Urothelium cell line (cell line): ENCODE results near the gene MAPT.
"Not testable (repeated sequence)": the region's sequence is repeated elsewhere in the genome, so short reads cannot be mapped to it uniquely, and the experiment has no call there.

Experiments
- DNase-seq: peaks from one replicate; pipeline ENCODE4 v3.0.0; 2011; ENCODE audit warnings: low spot score, mixed read lengths
- FAIRE-seq: peaks from 2 replicates; lab custom pipeline; 2011; peaks lifted over from hg19 to GRCh38; lab: Jason Lieb, UNC

Gene MAPT

GRCh38 chr17:45896803-45897693 is 2.7 kb downstream of the MAPT start:
- FAIRE-seq: no peak
- DNase-seq: no peak

- FAIRE-seq (no peak), DNase-seq (no peak)
These were observed 5.8 kb downstream of the MAPT start for GRCh38 chr17:45900136-45900535.

- FAIRE-seq (no peak), DNase-seq (no peak)
These were observed 6.5 kb downstream of the MAPT start for GRCh38 chr17:45900723-45901415.

- DNase-seq (no peak), FAIRE-seq (no peak)
These were observed 8.6 kb downstream of the MAPT start for GRCh38 chr17:45902892-45903346.

GRCh38 chr17:45904866-45905265 is 10.5 kb downstream of the MAPT start:
- FAIRE-seq: no peak
- no peak for DNase-seq

- DNase-seq (no peak), FAIRE-seq (no peak)
These were observed 11.5 kb downstream of the MAPT start for GRCh38 chr17:45905814-45906213.

- DNase-seq (no peak), FAIRE-seq (no peak)
These were observed 11.9 kb downstream of the MAPT start for GRCh38 chr17:45906237-45906636.

- FAIRE-seq (no peak), DNase-seq (no peak)
These were observed 12.7 kb downstream of the MAPT start for GRCh38 chr17:45906927-45907622.

- DNase-seq (no peak), FAIRE-seq (no peak)
These were observed 13.5 kb downstream of the MAPT start for GRCh38 chr17:45907750-45908395.

GRCh38 chr17:45908460-45908859 is 14.1 kb downstream of the MAPT start:
- DNase-seq (no peak), FAIRE-seq (no peak)

GRCh38 chr17:45908935-45909334 is 14.6 kb downstream of the MAPT start:
- FAIRE-seq (no peak), DNase-seq (no peak)

- FAIRE-seq: no peak
- DNase-seq: no peak
These were observed 16.3 kb downstream of the MAPT start for GRCh38 chr17:45910667-45911066.

GRCh38 chr17:45912319-45912718 is 18.0 kb downstream of the MAPT start:
- no peak for DNase-seq
- no peak for FAIRE-seq

- FAIRE-seq, DNase-seq: not testable (repeated sequence)
These were observed 18.7 kb downstream of the MAPT start for GRCh38 chr17:45913030-45913429.

GRCh38 chr17:45914047-45914717 is 19.8 kb downstream of the MAPT start:
- no peak for DNase-seq
- no peak for FAIRE-seq

GRCh38 chr17:45915263-45915662 is 20.9 kb downstream of the MAPT start:
- DNase-seq (no peak), FAIRE-seq (peak; percentile 100)

- no peak for DNase-seq
- no peak for FAIRE-seq
These were observed 22.7 kb downstream of the MAPT start for GRCh38 chr17:45917081-45917480.

GRCh38 chr17:45918241-45918745 is 23.9 kb downstream of the MAPT start:
- DNase-seq (no peak), FAIRE-seq (no peak)

- no peak for DNase-seq
- no peak for FAIRE-seq
These were observed 24.8 kb downstream of the MAPT start for GRCh38 chr17:45919136-45919535.

- FAIRE-seq: no peak
These were observed 25.7 kb downstream of the MAPT start for GRCh38 chr17:45920083-45920482.

More at GRCh38 chr17:45920083-45920482, 25.7 kb downstream of the MAPT start:
- no peak for DNase-seq
